GM23338 (cell line): ENCODE data around the gene RAD51B. TPM values are rescaled to one million over a fixed set of nuclear protein-coding genes. Genes with fewer than 3 reads are reported as not detected.

Experiments used
- ATAC-seq: fragments of 200-7000 bp; cut with Tn5 transposase; 3 replicates; pipeline ENCODE4 v1.9.1; 2020
- DNase-seq: peaks from one replicate; pipeline ENCODE4 v3.0.0-alpha.2; 2015; ENCODE audit warnings: low spot score
- H2AFZ ChIP-seq: fragments of 200-600 bp; sonication (generic); 2 replicates; pipeline ENCODE4 v1.8.0; 2016; ENCODE audit warnings: antibody characterized with exemption, mild to moderate bottlenecking, moderate library complexity
- H3F3A ChIP-seq: fragments of 200-600 bp; sonication (generic); replicated peaks from 2 replicates; pipeline ENCODE4 v1.8.0; 2017; ENCODE audit warnings: antibody characterized with exemption, mixed run types, low read depth
- H3K27ac ChIP-seq: fragments of 200-600 bp; sonication (generic); 2 replicates; pipeline ENCODE4 v1.6.1; 2016; ENCODE audit warnings: low read depth
- H3K27me3 ChIP-seq: fragments of 200-600 bp; sonication (generic); 2 replicates; pipeline ENCODE4 v1.8.0; 2016; ENCODE audit warnings: mild to moderate bottlenecking, mixed run types, moderate library complexity; ENCODE audit not compliant: insufficient read depth
- H3K36me3 ChIP-seq: fragments of 200-600 bp; sonication (generic); 2 replicates; pipeline ENCODE4 v1.8.0; 2016; ENCODE audit warnings: mild to moderate bottlenecking; ENCODE audit not compliant: insufficient read depth
- H3K4me1 ChIP-seq: fragments of 200-600 bp; sonication (generic); 2 replicates; pipeline ENCODE4 v1.8.0; 2016; ENCODE audit warnings: mild to moderate bottlenecking, moderate library complexity; ENCODE audit not compliant: insufficient read depth
- H3K4me2 ChIP-seq: fragments of 200-600 bp; sonication (generic); 2 replicates; pipeline ENCODE4 v1.7.1; 2017; ENCODE audit warnings: mixed run types
- H3K4me3 ChIP-seq: fragments of 200-600 bp; sonication (generic); 2 replicates; pipeline ENCODE4 v1.6.1; 2016; ENCODE audit warnings: mixed run types
- H3K79me2 ChIP-seq: fragments of 200-600 bp; sonication (generic); replicated peaks from 2 replicates; pipeline ENCODE4 v1.8.0; 2017; ENCODE audit warnings: mild to moderate bottlenecking; ENCODE audit not compliant: insufficient read depth
- H3K9me2 ChIP-seq: fragments of 200-600 bp; sonication (generic); 2 replicates; pipeline ENCODE4 v1.8.0; 2017; ENCODE audit not compliant: insufficient read depth
- H4K20me1 ChIP-seq: fragments of 200-600 bp; sonication (generic); replicated peaks from 2 replicates; pipeline ENCODE4 v1.8.0; 2017; ENCODE audit warnings: mild to moderate bottlenecking; ENCODE audit not compliant: insufficient read depth
- H3K27ac Mint-ChIP-seq: 2 replicates; pipeline ENCODE4 v1.8.0; 2020; ENCODE audit warnings: inconsistent platforms, mild to moderate bottlenecking, moderate library complexity, mixed read lengths
- H3K27me3 Mint-ChIP-seq: 3 replicates; pipeline ENCODE4 v1.8.0; 2022; ENCODE audit warnings: low read depth, mild to moderate bottlenecking, moderate library complexity, mixed read lengths, inconsistent platforms; ENCODE audit not compliant: insufficient read depth, poor library complexity
- H3K36me3 Mint-ChIP-seq: 3 replicates; pipeline ENCODE4 v1.8.0; 2021; ENCODE audit warnings: low read depth, mild to moderate bottlenecking, inconsistent platforms, moderate library complexity, mixed read lengths
- H3K4me1 Mint-ChIP-seq: 3 replicates; pipeline ENCODE4 v1.8.0; 2020; ENCODE audit warnings: mild to moderate bottlenecking, inconsistent platforms, mixed read lengths
- H3K4me3 Mint-ChIP-seq: 3 replicates; pipeline ENCODE4 v1.8.0; 2021; ENCODE audit warnings: moderate library complexity, mild to moderate bottlenecking, inconsistent platforms, mixed read lengths
- H3K9me3 Mint-ChIP-seq: 3 replicates; pipeline ENCODE4 v1.8.0; 2020; ENCODE audit warnings: moderate library complexity, mild to moderate bottlenecking, inconsistent platforms, mixed read lengths
- CTCF ChIP-seq, 2 experiments: fragments of 200-600 bp in 1 of 2; sonication (generic) in 1 of 2; conservative IDR thresholded peaks; 2 replicates each; pipeline versions ENCODE4 v1.5.1 to v1.6.1; 2016 to 2017; ENCODE audit warnings: antibody characterized with exemption in 2 of 2, low read depth in 2 of 2, mild to moderate bottlenecking in 2 of 2, moderate library complexity in 1 of 2
- ETS1 ChIP-seq: IDR thresholded peaks from 2 replicates; pipeline ENCODE4 v1.6.1; 2016; ENCODE audit warnings: antibody characterized with exemption
- EZH2 ChIP-seq: fragments of 200-600 bp; sonication (generic); IDR thresholded peaks from one replicate; pipeline ENCODE4 v1.8.0; 2017; ENCODE audit warnings: antibody characterized with exemption, mild to moderate bottlenecking, low read depth; ENCODE audit not compliant: unreplicated experiment
- NANOG ChIP-seq: IDR thresholded peaks from 2 replicates; pipeline ENCODE4 v1.6.1; 2016; ENCODE audit warnings: antibody characterized with exemption, borderline replicate concordance
- REST ChIP-seq: IDR thresholded peaks from one replicate; pipeline ENCODE4 v1.6.1; 2018; ENCODE audit warnings: antibody characterized with exemption; ENCODE audit not compliant: unreplicated experiment
- STAT1 ChIP-seq: IDR thresholded peaks from one replicate; pipeline ENCODE4 v1.6.1; 2016; ENCODE audit warnings: antibody characterized with exemption; ENCODE audit not compliant: unreplicated experiment
- ZNF114 ChIP-seq: fragments of 250-450 bp; sonication (Bioruptor Pico); IDR thresholded peaks from 2 replicates; pipeline ENCODE4 v1.5.0; 2020; ENCODE audit warnings: mild to moderate bottlenecking, moderate library complexity
- ZNF331 ChIP-seq: fragments of 250-450 bp; sonication (Bioruptor Pico); IDR thresholded peaks from 2 replicates; pipeline ENCODE4 v1.5.0; 2020; ENCODE audit warnings: low read depth, mild to moderate bottlenecking, moderate library complexity
- ZNF462 ChIP-seq: fragments of 250-450 bp; sonication (Bioruptor Pico); IDR thresholded peaks from 2 replicates; pipeline ENCODE4 v1.5.0; 2020; ENCODE audit warnings: mild to moderate bottlenecking, moderate library complexity
- polyA plus RNA-seq: library from polyadenylated mRNA; unstranded; fragments of >200 nt; fragmentation: Nextera tagmentation; extraction: Ambion mirVana; gene quantifications from 2 replicates; pipeline ENCODE4 v1.2.1, GENCODE V29; 2016
- total RNA-seq: library from RNA; depleted of rRNA; stranded (reverse); fragments of >200 nt; shearing (Covaris generic); gene quantifications from 2 replicates; pipeline ENCODE4 v1.2.3, GENCODE V29; 2014

Gene RAD51B
- total and polyA plus RNA-seq, 2 experiments from 2014 or later, result 15.7 to 29.1 TPM

- TF ChIP-seq ZNF462 (CRISPR knock-in tag), result no peak
- no peak for TF ChIP-seq NANOG
- no peak for TF ChIP-seq CTCF (conservative IDR thresholded peaks at IDR 0.05; ENCODE audit: low read depth in 2 of 2)
- no peak for TF ChIP-seq ZNF331 (CRISPR knock-in tag)
- no peak for TF ChIP-seq EZH2
- TF ChIP-seq ZNF114 (CRISPR knock-in tag), result no peak
Observed at GRCh38 chr14:68550338-68550715, 730.7 kb downstream of the RAD51B start (continued).

GRCh38 chr14:68551045-68551683 is 731.6 kb downstream of the RAD51B start:
- H3K9me2 ChIP-seq, result peaks cover 3% of the 10 kb centered on the region; the same call in 1 of the 2 replicates
- H3K4me2 ChIP-seq, result no peak overlapping the region
- Mint-ChIP-seq H3K27ac (no peak overlapping the region), H3K27me3 (peaks cover 7% of the 10 kb centered on the region), H3K4me3 (no peak overlapping the region), H3K9me3 (no peaks in the 10 kb centered on the region), H3K4me1 (peaks cover 44% of the 10 kb centered on the region), H3K36me3 (no peaks in the 10 kb centered on the region)
- ATAC-seq (no peak), DNase-seq (no peak)
- no peaks in the 10 kb centered on the region for H4K20me1 ChIP-seq
- no peak overlapping the region for H3K4me3 ChIP-seq
- H3K4me1 ChIP-seq, result peaks cover 39% of the 10 kb centered on the region
- peaks cover 6% of the 10 kb centered on the region; the same call in 1 of the 2 replicates for H3K27me3 ChIP-seq
- H3F3A ChIP-seq, result 0 out of 2 replicates have a peak, but pooled peaks cover 2% of the 10 kb centered on the region
- no peak overlapping the region for H3K27ac ChIP-seq
- no peak overlapping the region; the same call in 1 of the 2 replicates for H2AFZ ChIP-seq
- H3K79me2 ChIP-seq, result no peaks in the 10 kb centered on the region
- H3K36me3 ChIP-seq, result no peaks in the 10 kb centered on the region; the same call in 1 of the 2 replicates
- TF ChIP-seq STAT1 (no peak), ETS1 (no peak), EZH2 (no peak), NANOG (no peak), ZNF114 (CRISPR knock-in tag) (no peak), REST (no peak)
